Stimulated activated CD4-positive, alpha-beta T cell treated with anti-CD3 and anti-CD28 coated beads, Interleukin-15, amount 100 ng/mL, for 24 hours (primary cell): ENCODE data around the gene CANT1.

Source experiments
- DNase-seq: peaks from one replicate; pipeline ENCODE4 v3.0.0-alpha.2; 2020

CANT1 gene

GRCh38 chr17:78993981-78994671 is 15.4 kb downstream of the CANT1 start:
- no peak for DNase-seq

GRCh38 chr17:78993241-78993956 is 16.2 kb downstream of the CANT1 start:
- peak; percentile 73 for DNase-seq

- no peak for DNase-seq
Observed at GRCh38 chr17:78992542-78993212, 16.9 kb downstream of the CANT1 start.

GRCh38 chr17:78991906-78992532 is 17.5 kb downstream of the CANT1 start:
- DNase-seq = no peak

- DNase-seq = no peak
Observed at GRCh38 chr17:78991017-78991738, 18.4 kb downstream of the CANT1 start.

- no peak for DNase-seq
Observed at GRCh38 chr17:78990349-78991016, 19.1 kb downstream of the CANT1 start.

- no peak for DNase-seq
Observed at GRCh38 chr17:78988152-78988551, 21.4 kb downstream of the CANT1 start.

- no peak for DNase-seq
Observed at GRCh38 chr17:78986649-78987328, 22.8 kb downstream of the CANT1 start.

GRCh38 chr17:78986048-78986648 is 23.4 kb downstream of the CANT1 start:
- no peak for DNase-seq

- DNase-seq = no peak
Observed at GRCh38 chr17:78985395-78985794, 24.2 kb downstream of the CANT1 start.

- no peak for DNase-seq
Observed at GRCh38 chr17:78981010-78981888, 28.3 kb downstream of the CANT1 start.

- DNase-seq = no peak
Observed at GRCh38 chr17:78980624-78980972, 29.0 kb downstream of the CANT1 start.

GRCh38 chr17:78979780-78980623 is 29.6 kb downstream of the CANT1 start, which contains the start of gene LGALS3BP:
Gene LGALS3BP (minus strand): TSS chr17:78979923. CDS start chr17:78977191, 2,732 bp downstream.
- DNase-seq = peak; percentile 32

- no peak for DNase-seq
Observed at GRCh38 chr17:78977997-78978973, 31.3 kb downstream of the CANT1 start.

- no peak for DNase-seq
Observed at GRCh38 chr17:78977681-78977943, 32.0 kb downstream of the CANT1 start.

GRCh38 chr17:78976907-78977680 is 32.5 kb downstream of the CANT1 start:
- no peak for DNase-seq
